SK-N-MC (cell line): Measurements from ENCODE around the gene DIAPH1.

ENCODE experiments used
- EZH2 ChIP-seq: fragments of 200-600 bp; sonication (generic); IDR thresholded peaks from one replicate; pipeline ENCODE4 v1.6.1; 2017; ENCODE audit warnings: antibody characterized with exemption
- FOXP2 ChIP-seq: optimal IDR thresholded peaks from 2 replicates; pipeline ENCODE3; 2011; ENCODE audit warnings: mild to moderate bottlenecking, moderate library complexity; ENCODE audit not compliant: insufficient read depth; ENCODE audit errors: extremely low read length, control extremely low read depth
- POLR2AphosphoS5 ChIP-seq: IDR thresholded peaks from 2 replicates; pipeline ENCODE4 v1.6.1; 2012; ENCODE audit warnings: mild to moderate bottlenecking, low read depth, low read length, borderline replicate concordance

GRCh38 chr5:141613344-141613743 is 5.5 kb downstream of the DIAPH1 start:
- TF ChIP-seq EZH2 (no peak), POLR2AphosphoS5 (no peak), FOXP2 (no peak)
